NCI-H526 (cell line): ENCODE results near the gene SYNJ2.
A peak's percentile ranks its signal among the peaks of the same experiment; 100 is the strongest.
"Not testable (repeated sequence)": the region's sequence is repeated elsewhere in the genome, so short reads cannot be mapped to it uniquely, and the experiment has no call there.

Experiments
- DNase-seq, 2 experiments: peaks; one replicate each; lab custom pipeline; 2025; lab: John Stamatoyannopoulos, UW

The SYNJ2 gene, protein sequence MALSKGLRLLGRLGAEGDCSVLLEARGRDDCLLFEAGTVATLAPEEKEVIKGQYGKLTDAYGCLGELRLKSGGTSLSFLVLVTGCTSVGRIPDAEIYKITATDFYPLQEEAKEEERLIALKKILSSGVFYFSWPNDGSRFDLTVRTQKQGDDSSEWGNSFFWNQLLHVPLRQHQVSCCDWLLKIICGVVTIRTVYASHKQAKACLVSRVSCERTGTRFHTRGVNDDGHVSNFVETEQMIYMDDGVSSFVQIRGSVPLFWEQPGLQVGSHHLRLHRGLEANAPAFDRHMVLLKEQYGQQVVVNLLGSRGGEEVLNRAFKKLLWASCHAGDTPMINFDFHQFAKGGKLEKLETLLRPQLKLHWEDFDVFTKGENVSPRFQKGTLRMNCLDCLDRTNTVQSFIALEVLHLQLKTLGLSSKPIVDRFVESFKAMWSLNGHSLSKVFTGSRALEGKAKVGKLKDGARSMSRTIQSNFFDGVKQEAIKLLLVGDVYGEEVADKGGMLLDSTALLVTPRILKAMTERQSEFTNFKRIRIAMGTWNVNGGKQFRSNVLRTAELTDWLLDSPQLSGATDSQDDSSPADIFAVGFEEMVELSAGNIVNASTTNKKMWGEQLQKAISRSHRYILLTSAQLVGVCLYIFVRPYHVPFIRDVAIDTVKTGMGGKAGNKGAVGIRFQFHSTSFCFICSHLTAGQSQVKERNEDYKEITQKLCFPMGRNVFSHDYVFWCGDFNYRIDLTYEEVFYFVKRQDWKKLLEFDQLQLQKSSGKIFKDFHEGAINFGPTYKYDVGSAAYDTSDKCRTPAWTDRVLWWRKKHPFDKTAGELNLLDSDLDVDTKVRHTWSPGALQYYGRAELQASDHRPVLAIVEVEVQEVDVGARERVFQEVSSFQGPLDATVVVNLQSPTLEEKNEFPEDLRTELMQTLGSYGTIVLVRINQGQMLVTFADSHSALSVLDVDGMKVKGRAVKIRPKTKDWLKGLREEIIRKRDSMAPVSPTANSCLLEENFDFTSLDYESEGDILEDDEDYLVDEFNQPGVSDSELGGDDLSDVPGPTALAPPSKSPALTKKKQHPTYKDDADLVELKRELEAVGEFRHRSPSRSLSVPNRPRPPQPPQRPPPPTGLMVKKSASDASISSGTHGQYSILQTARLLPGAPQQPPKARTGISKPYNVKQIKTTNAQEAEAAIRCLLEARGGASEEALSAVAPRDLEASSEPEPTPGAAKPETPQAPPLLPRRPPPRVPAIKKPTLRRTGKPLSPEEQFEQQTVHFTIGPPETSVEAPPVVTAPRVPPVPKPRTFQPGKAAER (N-terminal part only)

DNA sequence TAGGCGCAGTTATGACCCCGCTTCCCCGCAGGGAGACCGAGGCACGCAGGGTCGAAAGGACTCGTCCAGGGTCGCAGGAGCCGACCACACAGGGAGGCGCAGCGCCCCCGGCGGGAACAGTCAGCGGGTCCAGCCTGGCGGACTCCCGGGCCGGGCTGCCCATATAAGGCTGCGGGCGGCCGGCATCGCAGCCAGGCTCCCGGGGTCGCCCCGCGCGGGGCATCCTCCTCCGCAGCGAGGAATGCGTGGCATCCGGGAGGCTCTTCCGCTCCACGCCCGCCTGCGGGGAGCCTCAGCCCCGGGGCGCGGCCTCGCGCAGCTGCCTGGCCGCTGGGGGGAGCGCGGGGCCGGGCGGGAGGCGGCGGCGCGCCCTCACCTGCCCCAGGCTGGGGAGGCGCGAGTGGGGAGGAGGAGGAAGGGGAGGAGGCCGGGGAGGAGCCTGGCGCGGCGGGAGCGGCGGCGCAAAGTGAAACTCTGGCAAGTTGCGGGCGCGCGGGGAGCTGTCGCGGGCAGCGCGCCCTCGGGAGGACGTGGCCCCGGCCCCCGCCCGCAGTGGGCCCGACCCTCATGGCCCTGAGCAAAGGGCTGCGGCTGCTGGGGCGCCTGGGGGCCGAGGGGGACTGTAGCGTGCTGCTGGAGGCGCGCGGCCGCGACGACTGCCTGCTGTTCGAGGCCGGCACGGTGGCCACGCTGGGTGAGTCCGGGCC lies at the start of gene SYNJ2:
SYNJ2 (plus strand) TSS at position 469 of the 707 bp plus-strand sequence; CDS start at position 568, 99 bp downstream.
- DNase-seq: peak in 1 of 2 experiments; percentile 89

DNA sequence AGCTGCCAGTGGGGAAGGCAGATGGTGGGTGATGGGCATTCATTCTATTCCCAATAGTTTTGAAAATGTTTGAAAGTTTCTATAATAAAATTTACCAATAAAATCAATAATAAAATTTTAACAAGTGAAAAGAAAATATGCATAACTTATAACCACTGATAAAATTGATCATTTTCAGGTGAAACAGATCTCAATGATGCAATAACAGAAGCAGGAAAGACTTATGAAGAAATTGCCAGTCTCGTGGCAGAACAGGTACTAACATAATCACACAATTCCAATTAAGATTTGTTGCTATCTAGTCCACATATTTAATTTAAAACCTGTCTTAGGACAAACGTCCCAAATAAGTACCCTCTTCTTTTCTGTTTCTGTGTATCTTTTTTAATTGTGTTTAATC lies 45.9 kb upstream of the SYNJ2 start:
- no peak for DNase-seq

DNA sequence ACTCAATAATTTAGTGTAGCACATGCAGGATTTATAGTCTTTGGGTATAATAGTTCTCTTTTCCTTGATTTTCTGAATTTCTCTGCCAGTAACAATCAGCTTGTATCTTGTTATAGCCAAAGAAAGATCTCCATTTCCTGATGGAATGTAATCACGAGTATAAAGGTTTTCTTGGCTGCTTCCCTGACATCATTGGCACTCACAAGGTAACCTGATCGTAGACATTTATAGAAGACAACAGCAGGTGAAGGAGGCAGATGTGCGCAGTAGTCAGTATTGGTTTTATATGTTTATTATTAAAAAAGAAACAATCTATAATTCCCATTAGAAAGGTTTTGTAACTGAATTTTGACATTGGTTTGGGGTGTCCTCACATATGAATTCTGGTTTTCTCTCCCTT lies 44.3 kb upstream of the SYNJ2 start:
- no peak for DNase-seq

DNA sequence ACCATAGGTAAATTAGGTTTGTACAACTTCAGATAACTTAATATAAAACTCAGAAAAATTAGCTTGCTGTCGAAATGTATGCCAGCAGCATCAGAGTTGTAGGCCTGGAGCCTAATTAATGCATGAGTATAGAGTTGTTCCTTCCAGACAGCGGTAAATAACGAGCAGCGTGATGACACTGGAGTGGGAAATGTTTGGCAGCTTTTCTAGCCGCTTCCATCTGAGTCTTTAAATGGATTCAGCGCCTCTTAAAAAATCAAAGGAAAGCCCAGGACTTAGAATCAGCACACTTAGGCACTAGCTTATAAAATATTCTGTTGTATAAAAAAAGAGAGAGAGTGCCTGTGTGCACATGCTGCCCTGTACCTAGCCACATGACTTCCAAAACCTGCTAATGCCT lies 43.7 kb upstream of the SYNJ2 start:
- DNase-seq: no peak

DNA sequence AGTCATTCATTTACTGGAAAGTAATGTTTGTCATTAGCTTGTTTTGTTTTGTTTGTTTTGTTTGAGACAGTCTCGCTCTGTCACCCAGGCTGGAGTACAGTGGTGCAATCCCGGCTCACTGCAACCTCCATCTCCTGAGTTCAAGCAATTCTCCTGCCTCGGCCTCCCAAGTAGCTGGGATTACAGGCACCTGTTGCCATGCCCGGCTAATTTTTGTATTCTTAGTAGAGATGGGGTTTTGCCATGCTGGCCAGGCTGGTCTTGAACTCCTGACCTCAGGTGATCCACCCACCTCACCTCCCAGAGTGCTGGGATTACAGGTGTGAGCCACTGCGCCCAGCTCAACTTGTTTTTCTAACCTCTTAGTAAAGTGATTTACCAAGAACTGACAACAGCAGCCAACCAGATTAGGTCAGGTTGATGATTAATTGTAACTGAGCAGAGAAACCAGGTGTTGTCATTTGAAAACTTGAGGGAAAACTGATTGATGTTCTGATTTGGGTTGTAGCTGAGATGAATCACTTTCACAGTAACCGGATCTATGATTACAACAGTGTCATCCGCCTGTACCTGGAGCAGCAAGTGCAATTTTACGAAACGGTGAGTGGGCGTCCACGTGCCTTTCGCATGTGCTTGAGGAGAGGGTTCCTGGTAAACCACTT lies 41.2 kb upstream of the SYNJ2 start:
- DNase-seq: not testable (repeated sequence)

DNA sequence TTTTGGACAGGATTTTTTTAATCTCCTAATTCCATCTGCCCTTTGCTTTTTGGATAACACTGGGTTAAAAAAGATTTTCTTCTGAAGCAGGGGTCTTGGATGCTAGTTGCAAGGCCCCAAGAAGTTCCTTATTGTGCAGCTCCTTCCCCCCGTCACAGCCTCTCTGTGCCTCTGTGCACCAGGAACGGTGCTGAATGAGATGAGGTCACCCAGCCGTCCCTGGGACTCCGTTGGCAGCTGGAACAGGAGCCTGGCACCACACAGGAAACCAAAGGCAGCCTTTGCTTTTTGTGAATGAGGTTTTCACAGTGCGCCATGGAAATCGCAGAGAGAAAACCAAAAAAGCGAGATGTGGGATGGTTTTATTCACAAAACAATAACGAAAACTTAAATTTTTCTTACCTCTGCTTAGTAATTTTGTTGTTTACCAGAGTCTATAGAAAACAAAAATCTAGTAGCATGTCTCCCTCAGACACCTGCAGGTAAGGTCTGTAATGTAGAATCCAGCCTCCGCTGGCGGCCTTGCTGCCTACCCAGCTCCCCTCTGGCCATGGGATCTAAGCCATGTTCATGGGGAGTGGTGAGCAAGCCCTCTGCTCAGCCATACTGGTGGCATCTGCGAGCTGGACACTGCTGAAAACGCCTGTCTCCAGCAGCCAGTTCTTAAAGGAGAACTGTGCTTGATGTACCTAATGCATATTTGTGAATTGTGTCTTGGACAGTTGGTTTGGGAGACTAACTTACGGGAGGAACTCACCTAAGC lies 40.4 kb upstream of the SYNJ2 start:
- DNase-seq: no peak

DNA sequence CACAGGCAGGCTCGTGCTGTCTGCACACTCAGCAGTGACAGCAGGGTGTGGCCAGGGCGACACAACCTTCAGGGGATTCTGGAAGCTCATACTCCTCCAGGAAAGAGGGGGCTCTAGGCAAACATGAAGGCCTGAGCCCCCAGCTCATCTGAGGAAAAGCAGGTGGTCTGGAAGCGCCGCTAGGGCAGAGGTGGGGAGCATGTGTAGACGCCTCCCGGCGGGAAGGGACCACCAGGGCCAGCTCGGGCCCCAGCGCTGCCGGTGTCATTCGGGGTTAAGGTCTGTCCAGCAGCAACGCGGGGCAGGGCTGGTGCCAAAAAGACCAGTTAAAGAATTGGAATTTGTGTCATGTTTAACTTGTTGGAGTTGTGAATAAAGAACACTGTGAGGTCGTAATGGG lies 39.3 kb upstream of the SYNJ2 start:
- DNase-seq: no peak

DNA sequence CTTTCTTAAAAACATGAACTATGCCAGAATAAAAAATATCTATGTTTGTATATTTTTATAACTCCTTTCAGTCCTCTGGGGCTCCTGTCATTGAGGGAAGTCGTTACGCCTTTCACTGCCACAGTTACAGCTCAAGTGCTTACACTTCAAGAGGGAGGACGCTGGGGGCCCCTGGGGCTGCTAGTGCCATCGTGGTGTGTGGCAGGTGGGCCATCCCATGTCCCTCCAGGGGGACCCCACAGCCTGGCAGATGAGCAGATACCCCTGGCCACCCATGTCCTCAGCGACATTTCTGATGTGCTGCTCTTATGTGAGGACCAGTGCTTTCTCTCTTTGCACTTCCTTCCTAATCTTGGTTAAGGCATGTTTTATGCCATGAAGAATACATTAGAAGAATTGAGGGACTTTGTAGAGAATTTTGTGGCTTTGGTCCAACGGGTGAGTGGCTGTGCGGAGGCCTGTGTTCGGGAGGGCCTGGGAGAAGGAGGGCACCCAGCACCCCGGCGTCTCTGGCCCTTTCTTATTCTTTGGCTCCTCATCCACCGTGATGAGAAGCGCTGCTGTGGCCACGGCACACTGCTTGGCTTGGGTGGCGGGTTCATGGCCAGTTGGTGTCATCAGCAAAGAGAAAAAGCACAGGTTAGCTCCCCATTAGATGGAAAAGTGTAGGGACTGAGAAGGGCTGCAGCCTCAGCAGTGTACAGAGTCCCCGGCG lies 38.3 kb upstream of the SYNJ2 start:
- no peak for DNase-seq

DNA sequence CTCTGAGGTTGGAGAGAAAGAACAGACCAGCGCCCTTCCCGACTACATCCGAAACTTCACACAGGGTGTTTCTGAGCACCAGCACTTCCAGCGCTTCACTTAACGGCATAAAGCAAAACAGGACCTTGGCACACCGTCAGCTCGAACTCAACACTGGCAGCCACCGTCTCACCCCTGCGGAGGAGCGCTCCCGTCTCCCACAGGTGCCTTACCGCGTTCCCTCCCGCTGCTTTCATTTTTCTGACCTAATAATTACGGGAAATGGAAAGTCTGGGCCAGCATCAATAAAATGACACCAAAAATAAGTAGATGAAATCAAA lies 37.7 kb upstream of the SYNJ2 start:
- no peak for DNase-seq

DNA sequence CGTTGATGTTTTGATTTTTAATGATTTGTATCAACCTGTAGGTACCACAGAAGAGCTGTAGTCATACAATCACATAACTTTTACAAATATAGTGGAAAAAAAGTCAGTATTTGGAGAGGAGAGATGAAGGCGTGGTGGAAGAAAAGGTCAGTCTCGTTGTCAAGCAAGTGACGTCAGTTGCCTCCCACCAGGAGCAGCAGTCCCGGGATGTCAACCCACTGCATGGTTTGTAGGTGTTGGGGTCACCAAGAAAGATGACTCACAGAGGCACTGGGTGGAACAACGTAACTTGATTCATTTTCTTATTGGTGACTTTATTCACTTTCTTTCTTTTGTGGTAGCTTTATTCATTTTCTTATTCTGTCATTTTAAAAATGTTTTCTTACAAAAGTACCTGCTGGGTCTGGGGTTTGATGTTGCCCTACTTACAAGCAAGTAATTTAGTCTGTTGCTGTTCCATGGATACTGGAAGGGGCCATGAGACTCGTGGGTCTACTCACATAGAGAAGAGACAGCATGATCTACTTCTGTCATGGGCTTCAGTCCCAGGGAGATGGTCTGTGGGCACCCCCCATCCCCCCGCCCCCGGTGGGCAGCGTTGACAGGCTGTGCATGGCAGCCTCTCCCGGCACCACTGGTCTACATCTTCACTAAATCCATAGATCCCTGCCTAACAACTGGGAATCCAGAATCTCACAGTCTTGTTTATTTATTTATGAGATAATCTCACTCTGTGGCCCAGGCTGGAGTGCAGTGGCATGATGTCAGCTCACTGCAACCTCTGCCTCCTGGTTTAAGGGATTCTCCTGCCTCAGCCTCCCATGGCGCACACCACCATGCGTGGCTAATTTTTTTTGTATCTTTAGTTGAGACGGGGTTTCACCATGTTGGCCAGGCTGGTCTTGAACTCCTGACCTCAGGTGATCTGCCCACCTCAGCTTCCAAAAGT lies 36.4 kb upstream of the SYNJ2 start:
- no peak for DNase-seq

DNA sequence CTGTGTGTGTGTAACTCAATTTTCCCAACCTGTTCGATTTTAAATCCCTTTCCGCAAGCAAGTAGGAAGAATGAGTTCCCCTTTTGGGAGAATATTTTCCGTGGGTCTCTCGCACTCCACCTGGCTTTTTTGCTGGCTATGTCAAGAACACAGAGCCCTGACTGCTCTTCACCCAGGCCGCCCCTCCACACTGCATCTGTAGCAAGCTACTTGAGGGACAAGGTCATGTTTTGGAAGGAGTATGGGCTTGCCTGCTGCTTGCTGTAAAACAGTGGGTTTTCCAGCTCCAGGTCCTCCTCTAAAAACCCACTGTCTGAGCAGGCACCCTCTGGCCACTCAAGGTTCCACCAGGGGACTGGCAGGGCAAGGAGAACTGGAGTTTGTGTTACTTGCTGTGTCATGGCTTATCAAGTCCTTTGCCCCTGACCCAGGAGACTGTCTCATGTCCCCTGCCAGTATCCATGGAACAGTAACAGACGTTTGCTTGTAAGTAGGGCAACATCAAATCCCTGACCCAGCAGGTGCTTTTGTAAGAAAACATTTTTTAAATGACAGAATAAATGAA lies 35.5 kb upstream of the SYNJ2 start:
- DNase-seq: no peak

DNA sequence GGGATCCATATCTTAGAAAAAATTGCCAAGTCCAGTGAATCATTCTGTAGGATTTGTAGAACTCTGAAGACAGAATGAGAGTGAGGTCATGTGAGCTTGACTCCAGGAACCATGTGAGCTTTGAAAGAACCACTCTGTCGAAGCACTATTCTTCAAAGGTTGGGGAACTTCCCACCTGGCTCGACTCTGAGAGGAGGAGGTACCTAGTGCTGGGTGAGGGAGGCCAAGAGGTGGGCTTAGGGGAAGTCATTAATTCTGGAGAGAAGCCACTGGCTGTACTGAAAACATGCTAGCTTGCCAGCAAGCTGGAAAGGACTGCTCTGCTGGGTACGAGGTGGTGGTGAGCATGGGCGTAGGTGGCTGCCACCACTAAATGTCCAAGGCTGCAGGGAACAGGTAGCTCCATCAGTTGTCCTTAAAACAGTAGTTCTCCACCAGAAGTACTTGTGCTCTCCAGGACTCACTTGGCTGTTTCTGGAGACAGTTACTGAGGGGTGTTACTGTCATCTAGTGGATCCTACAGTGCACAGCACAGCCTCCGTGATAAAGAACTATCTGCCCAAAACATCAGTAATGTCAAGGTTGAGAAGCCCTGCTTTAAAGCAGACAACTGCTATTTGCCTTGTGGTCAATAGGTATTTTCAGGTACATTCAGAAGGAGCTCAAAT lies 34.7 kb upstream of the SYNJ2 start:
- DNase-seq: peak in 1 of 2 experiments; percentile 26

DNA sequence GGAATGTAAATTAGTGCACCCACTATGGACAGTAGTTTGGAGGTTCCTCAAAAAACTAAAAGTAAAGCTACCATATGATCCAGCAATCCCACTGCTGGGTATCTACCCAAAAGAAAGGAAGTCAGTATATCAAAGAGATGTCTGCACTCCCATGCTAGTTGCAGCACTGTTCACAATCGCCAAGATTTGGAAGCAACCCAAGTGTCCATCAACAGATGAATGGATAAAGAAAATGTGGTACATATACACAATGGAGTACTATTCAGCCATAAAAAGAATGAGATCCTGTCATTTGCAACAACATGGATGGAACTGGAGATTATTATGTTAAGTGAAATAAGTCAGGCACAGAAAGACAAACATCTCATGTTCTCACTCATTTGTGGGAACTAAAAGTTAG lies 30.8 kb upstream of the SYNJ2 start:
- DNase-seq: not testable (repeated sequence)

DNA sequence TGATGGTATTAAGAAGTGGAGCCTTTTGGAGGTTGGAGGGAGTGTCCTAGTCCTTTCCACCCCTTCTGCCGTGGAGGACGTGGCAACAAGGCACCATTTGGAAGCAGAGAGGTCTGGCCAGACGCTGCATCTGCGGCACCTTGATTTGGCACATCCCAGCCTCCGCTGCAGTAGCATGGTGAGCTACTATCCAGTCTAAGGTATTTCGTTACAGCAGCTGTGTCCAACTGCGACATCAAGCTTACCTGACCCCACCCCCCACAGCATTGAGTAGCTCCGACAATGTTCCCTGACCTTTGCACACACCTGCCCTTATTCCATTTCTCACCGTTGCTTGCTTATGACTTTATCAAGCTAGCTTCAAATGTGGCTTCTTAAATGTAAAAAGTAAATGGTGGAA lies 29.8 kb upstream of the SYNJ2 start:
- DNase-seq: peak in 1 of 2 experiments; percentile 53

DNA sequence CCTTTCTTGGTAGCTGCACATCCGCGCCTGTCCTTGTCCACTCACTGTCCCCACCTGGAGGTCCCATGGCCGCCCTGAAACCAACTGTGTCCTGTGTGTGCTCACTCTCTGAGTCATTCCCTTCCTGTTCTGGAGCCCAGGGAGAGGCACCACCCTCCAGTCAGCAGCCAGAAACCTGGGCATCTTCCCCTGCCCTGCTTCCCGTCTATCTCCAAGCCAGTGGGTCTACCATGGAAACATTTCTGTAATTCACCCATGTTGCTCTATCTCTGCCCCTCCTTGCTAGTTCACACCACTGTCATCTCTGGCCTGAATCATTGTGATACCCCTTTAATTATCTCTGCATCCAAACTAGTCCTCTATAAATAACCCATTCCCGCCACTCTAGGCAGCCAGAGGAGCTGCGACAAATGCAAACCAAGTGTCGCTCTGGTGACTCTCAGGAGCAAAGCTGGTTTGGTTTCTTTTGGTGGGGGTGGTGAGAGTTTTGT lies 28.8 kb upstream of the SYNJ2 start:
- DNase-seq: peak in 1 of 2 experiments; percentile 21

DNA sequence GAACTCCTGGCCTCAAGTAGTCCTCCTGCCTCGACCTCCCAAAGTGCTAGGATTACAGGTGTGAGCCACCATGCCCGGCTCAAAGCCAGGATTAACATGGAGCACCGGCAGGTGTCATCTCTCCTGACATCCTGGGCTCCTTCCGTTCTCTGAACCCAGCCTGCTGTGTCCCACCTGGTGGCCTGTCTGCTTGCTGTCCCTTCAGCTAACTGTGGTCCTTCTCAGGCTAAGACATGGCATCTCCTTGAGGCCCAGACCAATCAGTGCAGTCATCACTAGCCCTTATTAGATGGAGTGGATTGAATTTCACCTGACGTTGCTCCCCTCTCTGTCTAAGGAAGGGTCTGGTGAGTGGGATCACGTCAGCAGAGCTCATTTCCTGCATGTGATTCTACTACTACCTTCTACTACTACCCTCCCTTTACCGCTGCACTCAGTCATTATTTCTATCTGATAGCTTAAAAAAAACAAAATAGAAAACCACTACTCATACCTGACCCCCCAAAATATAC lies 28.0 kb upstream of the SYNJ2 start:
- peak in 1 of 2 experiments; percentile 36 for DNase-seq
